Coronary artery (tissue), 2 donors: Measurements from ENCODE around the gene MYH3.

Experiments
- DNase-seq: peaks from one replicate; pipeline ENCODE4 v3.0.0-alpha.2; 2017; ENCODE audit warnings: low spot score
- H3K27ac ChIP-seq, 2 donors: fragments of 200-600 bp; sonication (generic); one replicate each; pipeline ENCODE4 v1.5.1; 2016 to 2019
- H3K4me3 ChIP-seq: fragments of 200-600 bp; sonication (generic); 2 replicates; pipeline ENCODE4 v1.5.1; 2016; ENCODE audit warnings: mild to moderate bottlenecking, moderate library complexity
- TF ChIP-seq, protein P1 (sequence below): fragments of 200-600 bp; sonication (generic); IDR thresholded peaks from one replicate; pipeline ENCODE4 v1.5.1; 2019; ENCODE audit warnings: antibody characterized with exemption

Gene MYH3

DNA sequence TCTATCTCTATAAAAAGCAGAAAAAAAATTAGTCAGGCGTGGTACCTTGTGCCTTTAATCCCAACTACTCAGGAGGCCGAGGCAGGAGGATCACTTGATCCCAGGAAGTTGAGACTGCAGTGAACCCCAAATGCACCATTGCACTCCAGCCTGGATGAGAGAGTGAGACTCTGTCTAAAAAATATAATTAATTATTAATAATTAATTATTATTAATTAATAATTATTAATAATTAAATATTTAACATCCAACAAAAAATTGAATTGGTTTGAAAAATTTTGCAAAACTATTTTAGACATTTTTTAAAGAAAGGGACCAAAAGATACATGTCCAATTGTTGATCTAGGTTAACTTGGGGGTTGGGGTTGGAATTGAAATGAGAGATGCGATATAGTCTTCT is 51.0 kb downstream of the MYH3 start:
- Histone ChIP-seq H3K4me3 (no peak overlapping the region), H3K27ac (no peak overlapping the region)
- DNase-seq = no peak
- TF ChIP-seq, protein P1, sequence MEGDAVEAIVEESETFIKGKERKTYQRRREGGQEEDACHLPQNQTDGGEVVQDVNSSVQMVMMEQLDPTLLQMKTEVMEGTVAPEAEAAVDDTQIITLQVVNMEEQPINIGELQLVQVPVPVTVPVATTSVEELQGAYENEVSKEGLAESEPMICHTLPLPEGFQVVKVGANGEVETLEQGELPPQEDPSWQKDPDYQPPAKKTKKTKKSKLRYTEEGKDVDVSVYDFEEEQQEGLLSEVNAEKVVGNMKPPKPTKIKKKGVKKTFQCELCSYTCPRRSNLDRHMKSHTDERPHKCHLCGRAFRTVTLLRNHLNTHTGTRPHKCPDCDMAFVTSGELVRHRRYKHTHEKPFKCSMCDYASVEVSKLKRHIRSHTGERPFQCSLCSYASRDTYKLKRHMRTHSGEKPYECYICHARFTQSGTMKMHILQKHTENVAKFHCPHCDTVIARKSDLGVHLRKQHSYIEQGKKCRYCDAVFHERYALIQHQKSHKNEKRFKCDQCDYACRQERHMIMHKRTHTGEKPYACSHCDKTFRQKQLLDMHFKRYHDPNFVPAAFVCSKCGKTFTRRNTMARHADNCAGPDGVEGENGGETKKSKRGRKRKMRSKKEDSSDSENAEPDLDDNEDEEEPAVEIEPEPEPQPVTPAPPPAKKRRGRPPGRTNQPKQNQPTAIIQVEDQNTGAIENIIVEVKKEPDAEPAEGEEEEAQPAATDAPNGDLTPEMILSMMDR = no peak

DNA sequence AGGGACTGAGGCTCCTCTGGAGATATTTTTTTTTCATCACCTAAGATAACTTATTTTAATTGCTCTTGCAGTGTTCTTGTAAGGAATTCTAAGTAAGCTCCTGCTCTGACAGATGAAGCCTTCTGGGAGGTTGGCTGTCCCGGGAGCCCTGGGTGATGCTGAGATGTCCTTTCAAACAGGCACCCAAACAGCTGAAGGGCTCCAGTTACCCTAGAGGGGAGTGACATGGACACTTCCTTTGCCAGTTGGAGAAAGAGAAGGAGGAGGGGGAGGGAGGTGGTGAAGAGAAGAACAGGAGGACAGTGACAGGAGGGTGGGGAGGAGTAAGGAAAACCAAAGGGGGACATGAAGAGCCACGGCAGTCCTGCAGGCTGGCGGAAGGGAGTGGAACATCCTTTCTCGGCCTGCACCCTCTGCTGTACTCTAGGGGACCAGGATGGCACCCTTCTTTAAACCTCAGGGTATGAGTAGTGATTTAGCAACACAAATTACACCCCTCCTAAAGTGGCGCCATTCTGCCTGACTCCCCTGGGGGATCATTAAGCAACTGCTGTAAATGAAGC is 51.8 kb downstream of the MYH3 start:
- Histone ChIP-seq H3K4me3 (no peak overlapping the region), H3K27ac (no peak overlapping the region)
- TF ChIP-seq, protein P1 = no peak
- no peak for DNase-seq

DNA sequence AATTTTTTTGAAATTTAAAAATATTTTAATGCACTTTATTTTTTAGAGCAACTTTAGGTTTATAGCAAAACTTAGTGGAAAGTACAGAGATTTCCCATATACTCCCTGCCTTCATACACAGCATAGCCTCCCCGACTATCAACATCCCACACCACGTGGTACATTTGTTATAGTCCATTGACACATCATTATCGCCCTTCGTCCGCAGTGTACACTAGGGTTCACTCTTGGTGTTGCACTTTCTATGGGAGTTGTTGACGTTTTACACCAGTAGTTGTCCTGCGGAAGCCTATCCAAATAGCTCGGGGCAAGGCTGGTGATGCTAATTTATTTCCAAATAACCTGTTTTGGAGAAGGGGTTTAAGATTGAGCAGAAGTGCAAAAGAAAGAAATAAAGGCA is 52.6 kb downstream of the MYH3 start:
- no peak for DNase-seq
- no peak overlapping the region for H3K4me3 ChIP-seq
- H3K27ac ChIP-seq = no peak overlapping the region
- TF ChIP-seq, protein P1 = no peak

DNA sequence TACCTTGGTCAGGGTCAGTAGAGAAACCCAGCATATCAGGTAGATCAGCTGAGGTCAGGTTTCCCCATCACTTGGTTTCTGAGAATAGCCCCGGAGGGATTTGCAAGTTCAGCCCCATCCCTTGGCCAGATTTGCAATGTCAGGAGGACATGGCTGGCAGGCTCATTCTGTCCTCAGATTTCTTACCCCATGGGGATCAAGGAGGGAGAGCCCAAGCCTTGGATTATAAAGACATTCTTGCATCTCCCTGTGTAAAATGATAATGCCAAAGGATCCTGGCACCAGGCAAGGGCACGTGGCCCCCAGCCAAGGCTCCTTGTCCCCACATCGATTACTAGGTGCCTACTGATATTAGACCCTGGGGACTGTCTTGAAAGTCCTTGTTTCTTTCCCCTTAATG is 53.2 kb downstream of the MYH3 start:
- no peak for DNase-seq
- Histone ChIP-seq H3K4me3 (no peak overlapping the region), H3K27ac (no peak overlapping the region)
- TF ChIP-seq, protein P1 = no peak

DNA sequence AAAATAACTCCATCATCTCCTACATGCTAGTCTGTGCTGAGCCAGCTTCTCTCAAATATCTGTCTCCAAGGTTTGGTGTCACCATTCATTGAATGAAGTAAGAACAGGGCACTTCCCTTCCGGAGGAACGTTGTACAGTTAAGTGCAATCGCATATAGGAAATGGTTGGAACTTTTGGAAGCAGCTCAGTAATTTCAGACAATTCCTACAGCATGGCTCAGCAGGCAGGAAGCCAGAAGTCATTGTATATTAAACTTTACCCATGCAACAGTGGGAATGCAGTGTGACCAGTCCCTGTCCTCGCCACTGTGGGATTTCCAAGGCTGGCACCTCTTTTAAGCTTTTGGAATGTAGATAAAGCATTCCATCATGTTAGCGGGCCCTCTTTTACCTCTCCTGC is 56.5 kb downstream of the MYH3 start:
- DNase-seq = no peak
- TF ChIP-seq, protein P1 = no peak
- Histone ChIP-seq H3K4me3 (no peak overlapping the region), H3K27ac (no peak overlapping the region)

DNA sequence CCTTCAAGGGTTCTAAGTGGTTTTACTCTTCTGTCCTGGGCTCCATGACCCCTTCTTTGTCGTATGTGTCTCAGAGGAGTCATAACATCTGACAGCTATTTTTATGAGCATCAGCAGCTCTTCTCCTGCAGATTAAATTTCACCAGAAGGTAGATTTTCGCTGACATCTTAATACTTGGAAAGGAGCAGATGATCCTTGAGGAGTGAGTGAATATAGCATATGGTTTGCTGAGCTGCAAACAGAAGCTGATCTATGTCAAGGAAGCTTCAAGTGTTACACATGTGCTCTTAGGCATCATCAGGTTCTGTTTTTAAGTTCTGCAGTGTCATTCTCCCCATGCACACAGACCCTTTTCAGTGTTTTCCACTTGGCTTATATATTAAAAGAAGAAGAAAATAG is 58.5 kb downstream of the MYH3 start:
- TF ChIP-seq, protein P1 = no peak
- no peak overlapping the region for H3K4me3 ChIP-seq
- no peak overlapping the region for H3K27ac ChIP-seq
- no peak for DNase-seq

DNA sequence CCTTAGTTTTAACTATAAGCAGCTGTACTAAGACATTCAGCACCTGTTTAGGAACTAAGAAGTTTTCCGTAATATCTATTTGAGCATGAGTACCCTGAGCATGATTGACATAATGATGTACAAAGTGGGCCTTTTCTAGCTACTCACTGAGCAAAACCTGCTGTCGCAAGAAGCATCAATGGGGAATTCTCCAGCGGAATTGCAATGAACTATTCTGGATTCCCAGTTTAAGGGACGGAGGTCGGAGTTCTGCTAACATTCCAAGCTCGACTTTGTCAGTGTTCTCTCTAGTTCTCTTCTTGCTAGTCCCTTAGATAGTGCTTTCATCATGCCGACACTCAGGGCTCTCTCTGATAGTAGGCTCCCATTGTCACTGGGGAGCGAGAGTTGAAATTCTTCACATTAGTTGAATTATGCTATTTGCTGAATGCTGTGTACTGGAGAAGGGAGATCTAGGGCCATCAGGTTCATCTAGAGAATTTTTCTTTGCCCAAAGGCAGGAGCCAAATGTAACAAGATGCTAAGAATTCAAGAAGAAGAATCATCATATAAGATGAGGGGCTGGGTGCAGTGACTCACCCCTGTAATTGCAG is 67.5 kb downstream of the MYH3 start:
- no peak for DNase-seq
- H3K4me3 ChIP-seq = no peak overlapping the region
- TF ChIP-seq, protein P1 = no peak
- no peak overlapping the region for H3K27ac ChIP-seq
